Psoas muscle (tissue), 8 donors: Measurements from ENCODE around the gene PREX1. TPM values are rescaled to one million over a fixed set of nuclear protein-coding genes. Genes with fewer than 3 reads are reported as not detected.

Source experiments
- ATAC-seq, 4 donors: fragments of 200-7000 bp; cut with Tn5 transposase; one replicate each; pipeline ENCODE4 v1.9.1; 2020; ENCODE audit warnings: moderate library complexity in 3 of 4, mild to moderate bottlenecking in 2 of 4
- DNase-seq, 2 donors: peaks; one replicate each; pipeline ENCODE4 v3.0.0-alpha.2; 2020
- H3K27ac ChIP-seq: fragments of 200-600 bp; one replicate; pipeline ENCODE4 v1.8.0; 2022
- H3K27me3 ChIP-seq, 3 donors: fragments of 200-600 bp in 1 of 3; one replicate each; pipeline versions ENCODE4 v1.6.1 to v1.8.0; 2013 to 2022; ENCODE audit warnings: low read length in 2 of 3, mild to moderate bottlenecking in 2 of 3, moderate library complexity in 1 of 3; ENCODE audit not compliant: insufficient read depth in 3 of 3
- H3K36me3 ChIP-seq, 2 donors: fragments of 200-600 bp in 1 of 2; one replicate each; pipeline versions ENCODE4 v1.6.1 to v1.8.0; 2013 to 2022; ENCODE audit warnings: low read depth in 1 of 2, mild to moderate bottlenecking in 1 of 2, moderate library complexity in 1 of 2; ENCODE audit not compliant: insufficient read depth in 1 of 2
- H3K4me1 ChIP-seq: fragments of 200-600 bp; one replicate; pipeline ENCODE4 v1.8.0; 2022
- H3K4me3 ChIP-seq: fragments of 200-600 bp; one replicate; pipeline ENCODE4 v1.8.0; 2022; ENCODE audit warnings: mild to moderate bottlenecking
- H3K9me3 ChIP-seq: fragments of 200-600 bp; one replicate; pipeline ENCODE4 v1.8.0; 2022
- WGBS, 3 donors: extraction: QIAGEN DNeasy Blood & Tissue Kit; methylation state at CpG; one replicate each; pipeline versions ENCODE4 v1.1.6 to v1.1.7; 2013; 5-methylcytosine and 5-hydroxymethylcytosine counted together
- intact Hi-C, 2 donors: fragments of 100-400 bp; cut with DNase I; formaldehyde crosslinking; loops; one replicate each; pipeline versions ENCODE4 v1.11.0 to v1.14.2; 2022
- polyA plus RNA-seq, 3 donors: library from polyadenylated mRNA; stranded (reverse); fragments of 200-250 nt; gene quantifications; one replicate each; pipeline ENCODE4 v1.2.3, GENCODE V29; 2013
- total RNA-seq, 4 donors: library from RNA; stranded (reverse); fragmentation: NEBNext Ultra II Directional in 2 of 4; extraction: Animal tissue kit (Norgen Biotek cat#: 25700) in 2 of 4; gene quantifications; one replicate each; pipeline versions ENCODE4 v1.2.1 to v1.2.4, GENCODE V29; 2021 to 2023
- TF ChIP-seq, protein P1 (sequence below): fragments of 200-600 bp; IDR thresholded peaks from one replicate; pipeline ENCODE4 v1.8.0; 2022; ENCODE audit warnings: antibody characterized with exemption
- donor health status: healthy with polysubstance abuse.
- donor health status: DM: no; HTN: no; CAD: no; lungs with moderate emphysema.
- donor health status: Bipolar disorder and iron deficiency.
- donor health status: healthy.
- donor health status: DM: yes; HTN: yes; CAD: no.
- donor health status: DM: no; HTN: no; CAD: no.
- donor health status: DM: no; HTN: no; CAD: no.
- donor health status: DM: yes; HTN: yes; CAD: no.

The PREX1 gene
- total and polyA plus RNA-seq, 7 donors, result 2.5 to 8.3 (median 5.3) TPM

DNA sequence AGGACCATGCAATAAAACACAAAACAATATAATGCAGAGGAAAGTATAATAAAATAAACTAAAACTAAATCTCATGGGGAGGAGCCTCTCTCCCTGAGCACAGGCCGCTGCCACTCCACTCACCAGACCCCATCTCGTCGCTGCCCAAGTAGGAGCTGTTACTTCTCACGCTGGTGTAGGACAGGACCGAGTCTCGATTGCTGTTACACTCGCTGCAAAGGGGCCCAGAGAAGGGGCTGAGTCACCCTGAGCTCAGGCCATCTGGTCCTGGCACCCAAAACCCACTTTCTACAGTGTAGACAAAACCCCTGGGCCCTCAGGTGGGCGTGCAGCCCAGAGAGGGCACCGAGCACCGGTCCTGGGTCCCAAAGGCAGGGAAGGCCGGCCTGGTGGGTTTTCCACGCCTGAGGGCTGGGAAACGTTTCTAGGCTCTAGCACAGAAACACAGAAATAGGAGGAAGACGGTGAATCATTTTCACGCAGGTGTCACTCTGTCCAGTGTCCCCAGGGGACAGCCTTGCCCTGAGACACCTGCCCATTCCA is 183.4 kb downstream of the PREX1 start:
- H3K4me3 ChIP-seq, result no peak overlapping the region
- H3K27me3 ChIP-seq, result no peaks in the 10 kb centered on the region
- peaks cover 0 to 56% of the 10 kb centered on the region in 2 donors for H3K36me3 ChIP-seq
- intact Hi-C loops, result no loop called here
- DNase-seq (no peak), ATAC-seq (no peak)
- H3K9me3 ChIP-seq, result no peaks in the 10 kb centered on the region
- H3K4me1 ChIP-seq, result peaks cover 6% of the 10 kb centered on the region
- TF ChIP-seq, protein P1, sequence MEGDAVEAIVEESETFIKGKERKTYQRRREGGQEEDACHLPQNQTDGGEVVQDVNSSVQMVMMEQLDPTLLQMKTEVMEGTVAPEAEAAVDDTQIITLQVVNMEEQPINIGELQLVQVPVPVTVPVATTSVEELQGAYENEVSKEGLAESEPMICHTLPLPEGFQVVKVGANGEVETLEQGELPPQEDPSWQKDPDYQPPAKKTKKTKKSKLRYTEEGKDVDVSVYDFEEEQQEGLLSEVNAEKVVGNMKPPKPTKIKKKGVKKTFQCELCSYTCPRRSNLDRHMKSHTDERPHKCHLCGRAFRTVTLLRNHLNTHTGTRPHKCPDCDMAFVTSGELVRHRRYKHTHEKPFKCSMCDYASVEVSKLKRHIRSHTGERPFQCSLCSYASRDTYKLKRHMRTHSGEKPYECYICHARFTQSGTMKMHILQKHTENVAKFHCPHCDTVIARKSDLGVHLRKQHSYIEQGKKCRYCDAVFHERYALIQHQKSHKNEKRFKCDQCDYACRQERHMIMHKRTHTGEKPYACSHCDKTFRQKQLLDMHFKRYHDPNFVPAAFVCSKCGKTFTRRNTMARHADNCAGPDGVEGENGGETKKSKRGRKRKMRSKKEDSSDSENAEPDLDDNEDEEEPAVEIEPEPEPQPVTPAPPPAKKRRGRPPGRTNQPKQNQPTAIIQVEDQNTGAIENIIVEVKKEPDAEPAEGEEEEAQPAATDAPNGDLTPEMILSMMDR, result no peak
- H3K27ac ChIP-seq, result no peak overlapping the region
- WGBS, 3 donors, result 89 to 90% (median 89%) methylated on average over 15 of the region's 15 CpGs

- ATAC-seq (no peak), DNase-seq (no peak)
- no peak overlapping the region for H3K27ac ChIP-seq
- H3K27me3 ChIP-seq, result no peaks in the 10 kb centered on the region
- no peaks in the 10 kb centered on the region for H3K9me3 ChIP-seq
- H3K4me1 ChIP-seq, result no peaks in the 10 kb centered on the region
- H3K36me3 ChIP-seq, result peaks cover 0 to 57% of the 10 kb centered on the region in 2 donors
- TF ChIP-seq, protein P1, result no peak
- H3K4me3 ChIP-seq, result no peak overlapping the region
- intact Hi-C loops, result no loop called here
- WGBS, 3 donors, result 92 to 95% (median 94%) methylated on average over 11 of the region's 11 CpGs
Observed at GRCh38 chr20:48642105-48642880, 185.5 kb downstream of the PREX1 start.

- Histone ChIP-seq H3K4me1 (no peaks in the 10 kb centered on the region), H3K9me3 (no peaks in the 10 kb centered on the region), H3K27me3 (no peaks in the 10 kb centered on the region), H3K27ac (no peak overlapping the region), H3K4me3 (no peak overlapping the region), H3K36me3 (peaks cover 0 to 52% of the 10 kb centered on the region in 2 donors)
- DNase-seq, result no peak
- intact Hi-C loops, result no loop called here
- ATAC-seq, result no peak
- WGBS, 3 donors, result 95 to 100% (median 99%) methylated on average over 2 of the region's 2 CpGs
- TF ChIP-seq, protein P1, result no peak
Observed at GRCh38 chr20:48640871-48641270, 186.9 kb downstream of the PREX1 start.

DNA sequence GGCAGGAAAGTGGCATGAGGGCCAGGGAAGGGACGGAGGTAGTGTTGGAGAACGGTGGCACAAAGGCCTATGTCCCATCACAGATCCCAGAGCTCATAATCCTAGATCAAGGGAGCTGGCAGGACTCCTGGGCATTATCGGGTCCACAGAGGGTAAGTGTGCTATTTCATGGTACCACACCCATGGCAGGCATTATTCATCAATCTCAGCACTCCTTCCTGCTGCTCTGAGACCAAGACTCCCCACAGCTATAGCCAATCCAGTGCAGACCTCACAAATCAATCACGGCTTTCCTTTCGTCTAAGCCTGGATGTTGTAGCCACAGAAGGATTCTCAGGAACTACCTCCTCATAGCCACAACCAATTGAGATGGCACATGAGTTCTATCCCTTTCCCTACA is 187.9 kb downstream of the PREX1 start:
- ATAC-seq (no peak), DNase-seq (no peak)
- Histone ChIP-seq H3K27ac (no peak overlapping the region), H3K4me1 (no peaks in the 10 kb centered on the region), H3K4me3 (no peak overlapping the region), H3K9me3 (no peaks in the 10 kb centered on the region), H3K27me3 (no peaks in the 10 kb centered on the region), H3K36me3 (peaks cover 0 to 42% of the 10 kb centered on the region in 2 donors)
- TF ChIP-seq, protein P1, result no peak
- WGBS, 3 donors, result 76 to 83% (median 78%) methylated on average over 5 of the region's 5 CpGs
- intact Hi-C loops, result no loop called here
